ENCODE measurements around the gene UBL4A. TPM values are rescaled to one million over a fixed set of nuclear protein-coding genes. Genes with fewer than 3 reads are reported as not detected.

Gene UBL4A
- total RNA-seq, 4 donors from 2014 or later: 25.8 to 50.5 (median 46.4) TPM

DNA sequence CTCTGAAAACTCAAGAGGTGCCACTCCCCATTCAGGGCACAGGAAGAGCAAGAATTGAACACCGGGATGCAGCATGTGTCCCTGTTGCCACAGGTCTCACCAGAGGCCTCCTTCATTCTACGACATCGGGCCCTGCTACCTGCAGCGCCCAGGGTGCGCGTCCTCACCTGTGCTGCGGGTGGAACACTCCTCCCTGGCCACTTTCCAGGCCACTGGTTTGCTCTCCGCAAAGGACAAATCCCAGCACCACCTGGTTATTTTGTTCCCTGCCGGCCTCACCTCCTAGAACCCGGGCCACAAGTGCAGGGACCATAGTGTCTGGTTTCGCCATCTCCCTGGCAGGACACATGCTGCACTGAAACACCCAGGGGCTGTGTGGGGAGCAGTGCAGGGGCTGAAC lies 43.9 kb upstream of the UBL4A start:
- H3K27me3 ChIP-seq: no peaks in the 10 kb centered on the region
- no peak for DNase-seq (ENCODE audit: low spot score in 2 of 2)
- TF ChIP-seq POLR2AphosphoS5 (IDR thresholded peaks at IDR 0.05): no peak
- no peak for TF ChIP-seq CTCF (IDR thresholded peaks at IDR 0.05)
- TF ChIP-seq EP300 (IDR thresholded peaks at IDR 0.05): no peak
- H3K27ac ChIP-seq: no peak overlapping the region
- H3K36me3 ChIP-seq: peaks cover 14% of the 10 kb centered on the region
- no peaks in the 10 kb centered on the region for H3K9me3 ChIP-seq
- 74% methylated on average over 11 of the region's 11 CpGs for WGBS
- H3K4me1 ChIP-seq: peaks cover 25% of the 10 kb centered on the region
- no peak overlapping the region for H3K4me3 ChIP-seq

- TF ChIP-seq CTCF (IDR thresholded peaks at IDR 0.05): no peak
- TF ChIP-seq POLR2AphosphoS5 (IDR thresholded peaks at IDR 0.05): no peak
- no peak for TF ChIP-seq EP300 (IDR thresholded peaks at IDR 0.05)
- no peak for TF ChIP-seq POLR2A (IDR thresholded peaks at IDR 0.05)
- H3K4me1 ChIP-seq: peaks cover 22% of the 10 kb centered on the region
- no peaks in the 10 kb centered on the region for H3K9me3 ChIP-seq
- H3K4me3 ChIP-seq: no peak overlapping the region
- 77% methylated on average over 6 of the region's 6 CpGs for WGBS
- no peaks in the 10 kb centered on the region for H3K27me3 ChIP-seq
- DNase-seq (ENCODE audit: low spot score in 2 of 2): no peak
- peaks cover 14% of the 10 kb centered on the region for H3K36me3 ChIP-seq
- no peak overlapping the region for H3K27ac ChIP-seq
Observed at GRCh38 chrX:154529206-154529612, 42.8 kb upstream of the UBL4A start.

- WGBS: 38% methylated on average over 11 of the region's 15 CpGs
- Histone ChIP-seq H3K9me3 (no peaks in the 10 kb centered on the region), H3K4me1 (peaks cover 22% of the 10 kb centered on the region), H3K27ac (peak overlapping the region; percentile 68), H3K4me3 (peak overlapping the region; percentile 36), H3K27me3 (no peaks in the 10 kb centered on the region), H3K36me3 (no peaks in the 10 kb centered on the region)
- TF ChIP-seq POLR2AphosphoS5 (IDR thresholded peaks at IDR 0.05) (no peak), CTCF (IDR thresholded peaks at IDR 0.05) (peak; percentile 8 to 44)
- DNase-seq (ENCODE audit: low spot score in 2 of 2): peak; percentile 84 to 87
Observed at GRCh38 chrX:154526901-154527675, 40.7 kb upstream of the UBL4A start.

- no peak for TF ChIP-seq POLR2AphosphoS5 (IDR thresholded peaks at IDR 0.05)
- TF ChIP-seq EP300 (IDR thresholded peaks at IDR 0.05): no peak
- TF ChIP-seq POLR2A (IDR thresholded peaks at IDR 0.05): no peak
- TF ChIP-seq CTCF (IDR thresholded peaks at IDR 0.05): no peak
- DNase-seq (ENCODE audit: low spot score in 2 of 2): no peak
- H3K4me3 ChIP-seq: no peak overlapping the region
- H3K27me3 ChIP-seq: no peaks in the 10 kb centered on the region
- H3K36me3 ChIP-seq: no peaks in the 10 kb centered on the region
- H3K4me1 ChIP-seq: peaks cover 22% of the 10 kb centered on the region
- no peaks in the 10 kb centered on the region for H3K9me3 ChIP-seq
- whole genome bisulfite sequencing: 65% methylated on average over 14 of the region's 14 CpGs
- peak overlapping the region; percentile 24 for H3K27ac ChIP-seq
Observed at GRCh38 chrX:154525606-154526490, 39.4 kb upstream of the UBL4A start.

- H3K9me3 ChIP-seq: no peaks in the 10 kb centered on the region
- no peak for TF ChIP-seq CTCF (IDR thresholded peaks at IDR 0.05)
- no peak for TF ChIP-seq POLR2A (IDR thresholded peaks at IDR 0.05)
- no peak for TF ChIP-seq EP300 (IDR thresholded peaks at IDR 0.05)
- no peak for TF ChIP-seq POLR2AphosphoS5 (IDR thresholded peaks at IDR 0.05)
- 92% methylated on average over 8 of the region's 8 CpGs for WGBS
Observed at GRCh38 chrX:154519389-154519788, 33.0 kb upstream of the UBL4A start.

More at GRCh38 chrX:154519389-154519788, 33.0 kb upstream of the UBL4A start:
- Histone ChIP-seq H3K36me3 (no peaks in the 10 kb centered on the region), H3K4me3 (no peak overlapping the region), H3K27ac (no peak overlapping the region), H3K27me3 (no peaks in the 10 kb centered on the region), H3K4me1 (peaks cover 16% of the 10 kb centered on the region)
- DNase-seq (ENCODE audit: low spot score in 2 of 2): no peak

Data from suprapubic skin (tissue), 4 donors.